Measurements from ENCODE around the gene ATP5MC3. TPM values are rescaled to one million over a fixed set of nuclear protein-coding genes. Genes with fewer than 3 reads are reported as not detected.

The ATP5MC3 gene
- 128 and 161 TPM in 2 replicates for total RNA-seq

DNA sequence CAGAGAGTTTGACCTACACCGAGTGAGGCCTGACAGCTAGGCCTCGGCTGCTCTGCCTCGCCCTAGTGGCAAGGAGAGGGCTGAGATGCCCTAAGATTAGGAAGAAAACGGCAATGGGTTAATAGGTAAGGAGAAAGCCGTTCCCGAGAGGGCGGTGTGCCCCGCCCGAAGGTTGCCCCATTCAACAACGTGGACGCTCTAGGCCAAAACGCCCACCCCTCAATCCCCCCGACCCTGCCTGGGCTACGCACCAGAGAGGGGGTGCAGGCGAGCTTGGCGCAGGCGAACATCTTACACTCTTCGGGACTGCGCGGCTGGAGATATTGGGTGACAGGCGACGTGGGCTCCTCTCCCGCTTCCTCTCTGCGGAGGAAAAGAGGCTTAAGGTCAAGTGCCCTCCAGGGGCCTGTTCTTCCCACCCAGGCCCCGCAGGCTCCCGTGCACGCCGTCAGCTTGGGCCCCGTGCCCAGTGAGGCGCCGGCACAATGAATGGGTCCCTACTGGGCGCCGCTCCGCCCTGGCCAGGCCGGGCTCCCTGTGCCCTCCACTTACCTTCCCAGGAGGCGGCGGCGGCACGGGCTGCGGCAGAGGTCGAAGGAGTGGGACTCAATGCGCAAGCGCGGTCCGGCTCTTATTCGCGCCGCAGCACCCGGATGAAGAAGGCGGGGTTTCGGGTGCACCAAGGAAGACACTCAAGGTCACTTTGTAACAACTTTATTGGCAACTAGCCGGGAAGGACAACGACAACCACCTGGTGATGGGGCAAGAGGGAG, at the start of gene ATP5MC3:
Gene ATP5MC3 (minus strand): TSS at position 607 of the 773 bp plus-strand sequence. CDS start 317 bp downstream, at position 290.

GRCh38 chr2:175167792-175168563, 13.5 kb downstream of the ATP5MC3 start, which contains the start of gene ATF2:
ATF2 (minus strand) TSS chr2:175168203; CDS start chr2:175136443, 31,760 bp downstream.

Small RNAs within 50 kb of the gene (small RNA-seq; reads per million reads assigned to genes)
- gene MIR933: not detected

Other genes starting within 250 kb of the ATP5MC3 start
- gene CHN1, start 176.3 kb downstream of the ATP5MC3 start, total RNA-seq: 25.4 and 28.3 TPM in 2 replicates
- 42.6 and 47.5 TPM in 2 replicates for gene ATF2, start 13.5 kb downstream of the ATP5MC3 start, total RNA-seq